ENCODE measurements around the gene ADRA1B.

DNA sequence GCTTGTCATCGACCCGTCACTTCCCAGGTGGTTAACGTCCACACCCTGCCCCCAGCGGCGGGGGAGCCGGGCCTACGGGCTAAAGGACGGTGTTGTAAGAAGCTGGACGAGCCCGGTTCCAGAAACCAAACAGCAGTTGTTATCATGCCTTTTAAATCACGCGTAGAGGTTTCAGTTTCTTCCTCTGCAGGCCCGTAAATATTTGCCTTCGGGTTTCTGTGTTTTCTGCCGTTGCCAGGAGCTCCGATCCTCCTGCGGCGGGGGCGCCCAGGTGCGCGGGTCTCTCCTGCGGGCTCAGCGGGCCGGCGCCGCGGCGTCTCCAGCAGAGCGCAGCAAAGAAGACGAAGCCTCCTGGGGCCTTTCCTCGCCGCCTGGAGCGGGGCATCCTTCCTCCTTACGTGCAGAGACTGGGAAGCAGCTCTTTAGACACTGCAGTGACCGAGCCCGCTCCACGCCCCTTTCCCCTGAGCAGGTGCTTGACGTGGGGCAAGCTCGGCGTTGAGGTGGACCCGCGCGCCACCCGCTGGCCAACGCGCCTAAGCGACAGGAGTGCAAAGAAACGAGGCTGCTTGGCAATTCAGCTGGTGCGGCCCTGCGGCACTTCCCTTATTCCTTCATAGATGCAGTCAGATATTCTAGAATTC is 70.9 kb downstream of the ADRA1B start:
- TF ChIP-seq EZH2 (IDR thresholded peaks at IDR 0.05; ENCODE audit: borderline replicate concordance, low read depth, low read length, severe bottlenecking): peak; percentile 59
- TF ChIP-seq POLR2A (IDR thresholded peaks at IDR 0.05; ENCODE audit: low read depth, low read length): no peak
- TF ChIP-seq, protein P1, sequence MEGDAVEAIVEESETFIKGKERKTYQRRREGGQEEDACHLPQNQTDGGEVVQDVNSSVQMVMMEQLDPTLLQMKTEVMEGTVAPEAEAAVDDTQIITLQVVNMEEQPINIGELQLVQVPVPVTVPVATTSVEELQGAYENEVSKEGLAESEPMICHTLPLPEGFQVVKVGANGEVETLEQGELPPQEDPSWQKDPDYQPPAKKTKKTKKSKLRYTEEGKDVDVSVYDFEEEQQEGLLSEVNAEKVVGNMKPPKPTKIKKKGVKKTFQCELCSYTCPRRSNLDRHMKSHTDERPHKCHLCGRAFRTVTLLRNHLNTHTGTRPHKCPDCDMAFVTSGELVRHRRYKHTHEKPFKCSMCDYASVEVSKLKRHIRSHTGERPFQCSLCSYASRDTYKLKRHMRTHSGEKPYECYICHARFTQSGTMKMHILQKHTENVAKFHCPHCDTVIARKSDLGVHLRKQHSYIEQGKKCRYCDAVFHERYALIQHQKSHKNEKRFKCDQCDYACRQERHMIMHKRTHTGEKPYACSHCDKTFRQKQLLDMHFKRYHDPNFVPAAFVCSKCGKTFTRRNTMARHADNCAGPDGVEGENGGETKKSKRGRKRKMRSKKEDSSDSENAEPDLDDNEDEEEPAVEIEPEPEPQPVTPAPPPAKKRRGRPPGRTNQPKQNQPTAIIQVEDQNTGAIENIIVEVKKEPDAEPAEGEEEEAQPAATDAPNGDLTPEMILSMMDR (IDR thresholded peaks at IDR 0.05; ENCODE audit: extremely low read depth in 1 of 2, insufficient read depth in 1 of 2, low read depth in 1 of 2, low read length in 2 of 2): peak; percentile 62 to 87
- no peak for TF ChIP-seq JUN (IDR thresholded peaks at IDR 0.05; ENCODE audit: borderline replicate concordance, insufficient read depth, insufficient read length, low read depth)
- no peak for TF ChIP-seq POLR2AphosphoS5 (IDR thresholded peaks at IDR 0.05; ENCODE audit: insufficient read depth, low read depth, low read length)
- TF ChIP-seq MYC (IDR thresholded peaks at IDR 0.05; ENCODE audit: low read depth, low read length): no peak
